ENCODE measurements around the gene SPTLC3. TPM values are rescaled to one million over a fixed set of nuclear protein-coding genes. Genes with fewer than 3 reads are reported as not detected.

Gene SPTLC3
- total RNA-seq, 1 experiment from 2014 or later: 0.03 TPM

- Histone ChIP-seq H3K27me3 (ENCODE audit: control insufficient read depth, insufficient read depth, low read length) (no peaks in the 10 kb centered on the region), H3K9me3 (ENCODE audit: control insufficient read depth, insufficient read depth, low read depth, low read length) (no peaks in the 10 kb centered on the region), H3K4me3 (ENCODE audit: low read depth in 2 of 2, low read length in 2 of 2) (no peak overlapping the region), H3K36me3 (ENCODE audit: control insufficient read depth, insufficient read depth, low read length) (no peaks in the 10 kb centered on the region), H3K4me1 (ENCODE audit: control insufficient read depth, insufficient read depth, low read length) (no peaks in the 10 kb centered on the region), H3K27ac (ENCODE audit: low read length) (no peak overlapping the region)
- ChIA-PET CTCF (no interaction called here), POLR2A (no interaction called here)
- ATAC-seq: no peak
- TF ChIP-seq SIN3A (IDR thresholded peaks at IDR 0.05; ENCODE audit: borderline replicate concordance, insufficient read depth, low read depth, low read length) (no peak), CTCF (IDR thresholded peaks at IDR 0.05) (no peak), POLR2AphosphoS5 (IDR thresholded peaks at IDR 0.05; ENCODE audit: low read depth, low read length) (no peak), TCF7L2 (IDR thresholded peaks at IDR 0.05; ENCODE audit: low read depth, low read length) (no peak), REST (IDR thresholded peaks at IDR 0.05; ENCODE audit: insufficient read depth in 1 of 2, low read depth in 2 of 2, low read length in 1 of 2) (no peak)
- intact Hi-C loops (cut with micrococcal nuclease; ENCODE audit: unreplicated experiment): no loop called here
- no peak for DNase-seq (ENCODE audit: low read depth, low spot score)
- no TSS peak for BruUV-seq (replicated peaks)
- in situ Hi-C loops (cut with HindIII; ENCODE audit: low pct_unique_long_range_greater_than_20kb, low sequenced_read_pairs): no loop called here
Observed at GRCh38 chr20:13085275-13085674, 76.5 kb downstream of the SPTLC3 start.

- ChIA-PET CTCF (no interaction called here), POLR2A (interaction anchor here (0.7 kb wide), 1 partner anchor 80 kb away, joined by 14 read pairs; no protein-coding TSS in a partner anchor)
- in situ Hi-C loops (cut with HindIII; ENCODE audit: low pct_unique_long_range_greater_than_20kb, low sequenced_read_pairs): no loop called here
- Histone ChIP-seq H3K9me3 (ENCODE audit: control insufficient read depth, insufficient read depth, low read depth, low read length) (no peaks in the 10 kb centered on the region), H3K27ac (ENCODE audit: low read length) (no peak overlapping the region), H3K36me3 (ENCODE audit: control insufficient read depth, insufficient read depth, low read length) (no peaks in the 10 kb centered on the region), H3K4me1 (ENCODE audit: control insufficient read depth, insufficient read depth, low read length) (no peaks in the 10 kb centered on the region), H3K4me3 (ENCODE audit: low read depth in 2 of 2, low read length in 2 of 2) (no peak overlapping the region), H3K27me3 (ENCODE audit: control insufficient read depth, insufficient read depth, low read length) (no peaks in the 10 kb centered on the region; the same call in 1 of the 2 replicates)
- no TSS peak for BruUV-seq (replicated peaks)
- no peak for ATAC-seq
- no peak for DNase-seq (ENCODE audit: low read depth, low spot score)
- intact Hi-C loops (cut with micrococcal nuclease; ENCODE audit: unreplicated experiment): no loop called here
- no peak for TF ChIP-seq SIN3A (IDR thresholded peaks at IDR 0.05; ENCODE audit: borderline replicate concordance, insufficient read depth, low read depth, low read length)
Observed at GRCh38 chr20:13089950-13090469, 81.2 kb downstream of the SPTLC3 start.

GRCh38 chr20:13092111-13092510, 83.3 kb downstream of the SPTLC3 start:
- in situ Hi-C loops (cut with HindIII; ENCODE audit: low pct_unique_long_range_greater_than_20kb, low sequenced_read_pairs): no loop called here
- Histone ChIP-seq H3K4me1 (ENCODE audit: control insufficient read depth, insufficient read depth, low read length) (no peaks in the 10 kb centered on the region), H3K36me3 (ENCODE audit: control insufficient read depth, insufficient read depth, low read length) (no peaks in the 10 kb centered on the region), H3K4me3 (ENCODE audit: low read depth in 2 of 2, low read length in 2 of 2) (no peak overlapping the region), H3K27me3 (ENCODE audit: control insufficient read depth, insufficient read depth, low read length) (no peaks in the 10 kb centered on the region; the same call in 1 of the 2 replicates), H3K27ac (ENCODE audit: low read length) (no peak overlapping the region), H3K9me3 (ENCODE audit: control insufficient read depth, insufficient read depth, low read depth, low read length) (no peaks in the 10 kb centered on the region)
- intact Hi-C loops (cut with micrococcal nuclease; ENCODE audit: unreplicated experiment): no loop called here
- ATAC-seq (no peak), DNase-seq (ENCODE audit: low read depth, low spot score) (no peak)
- no TSS peak for BruUV-seq (replicated peaks)
- ChIA-PET CTCF (no interaction called here), POLR2A (no interaction called here)
- TF ChIP-seq SIN3A (IDR thresholded peaks at IDR 0.05; ENCODE audit: borderline replicate concordance, insufficient read depth, low read depth, low read length) (no peak), TCF7L2 (IDR thresholded peaks at IDR 0.05; ENCODE audit: low read depth, low read length) (no peak), CTCF (IDR thresholded peaks at IDR 0.05) (no peak)
